GM12878 (cell line): ENCODE data around the gene CRYGS. TPM values are rescaled to one million over a fixed set of nuclear protein-coding genes. Genes with fewer than 3 reads are reported as not detected.

Experiments used
- ATAC-seq: fragments of 200-7000 bp; cut with Tn5 transposase; 3 replicates; pipeline ENCODE4 v1.9.1; 2020; ENCODE audit warnings: mild to moderate bottlenecking, moderate library complexity
- BruUV-seq: library from RNA; stranded (reverse); fragments of 400-500 nt; replicated peaks from 2 replicates; lab custom pipeline; 2021; lab: Mats Ljungman, UMichigan
- CTCF ChIA-PET: fragments of 300-600 bp; sonication (Branson Sonifier 250); formaldehyde crosslinking; extraction: SDS; loops from one replicate; lab custom pipeline; 2021; ENCODE audit warnings: inconsistent platforms; lab: Yijun Ruan, JAX
- POLR2A ChIA-PET: fragments of 350-600 bp; formaldehyde crosslinking; extraction: SDS; loops from one replicate; lab custom pipeline; 2021; ENCODE audit warnings: inconsistent platforms; lab: Charles Lee
- RAD21 ChIA-PET: fragments of 300-600 bp; sonication (Branson Sonifier 250); formaldehyde crosslinking; loops from one replicate; lab custom pipeline; 2023; ENCODE audit warnings: antibody characterized with exemption; ENCODE audit not compliant: unreplicated experiment; lab: Charles Lee
- SMC1A ChIA-PET: fragments of 300-600 bp; sonication (Branson Sonifier 250); formaldehyde crosslinking; loops from one replicate; lab custom pipeline; 2023; ENCODE audit not compliant: unreplicated experiment, uncharacterized antibody; lab: Charles Lee
- DNase-seq: peaks from one replicate; pipeline ENCODE4 v3.0.0-alpha.2; 2011; ENCODE audit warnings: low read depth, low spot score
- FAIRE-seq: peaks from 3 replicates; lab custom pipeline; 2011; peaks lifted over from hg19 to GRCh38; lab: Jason Lieb, UNC
- H2AFZ ChIP-seq: 2 replicates; pipeline ENCODE4 v1.6.0; 2011; ENCODE audit warnings: low read depth, low read length, control low read depth; ENCODE audit not compliant: control insufficient read depth
- H3K27ac ChIP-seq: 2 replicates; pipeline ENCODE4 v1.5.1; 2011; ENCODE audit warnings: control low read depth; ENCODE audit not compliant: control insufficient read depth, insufficient read depth
- H3K27me3 ChIP-seq, 2 experiments: replicated peaks in 1 of 2; 2 replicates each; pipeline versions ENCODE4 v1.6.0 to v1.6.1; 2011; ENCODE audit warnings: low read length in 1 of 2; ENCODE audit not compliant: control insufficient read depth in 2 of 2, insufficient read depth in 2 of 2
- H3K36me3 ChIP-seq, 2 experiments: 2 replicates each; pipeline ENCODE4 v1.5.1; 2011; ENCODE audit warnings: low read length in 1 of 2; ENCODE audit not compliant: control insufficient read depth in 2 of 2, insufficient read depth in 2 of 2
- H3K4me1 ChIP-seq: 2 replicates; pipeline ENCODE4 v1.6.1; 2011; ENCODE audit warnings: mild to moderate bottlenecking, low read length, moderate library complexity, mixed read lengths; ENCODE audit not compliant: control insufficient read depth, insufficient read depth
- H3K4me2 ChIP-seq: 2 replicates; pipeline ENCODE4 v1.6.0; 2011; ENCODE audit warnings: control low read depth; ENCODE audit not compliant: control insufficient read depth, insufficient read depth
- H3K4me3 ChIP-seq: fragments of 200-600 bp; sonication (generic); 2 replicates; pipeline ENCODE4 v1.5.1; 2016
- H3K79me2 ChIP-seq: 2 replicates; pipeline ENCODE4 v1.6.0; 2011; ENCODE audit warnings: low read length; ENCODE audit not compliant: control insufficient read depth, insufficient read depth
- H3K9ac ChIP-seq: 2 replicates; pipeline ENCODE4 v1.8.0; 2011; ENCODE audit warnings: low read length, control low read depth, mixed read lengths; ENCODE audit not compliant: control insufficient read depth, insufficient read depth
- H3K9me3 ChIP-seq: replicated peaks from 3 replicates; pipeline ENCODE4 v1.5.1; 2011; ENCODE audit warnings: mild to moderate bottlenecking, low read length; ENCODE audit not compliant: control insufficient read depth, insufficient read depth
- H4K20me1 ChIP-seq: 2 replicates; pipeline ENCODE4 v1.6.0; 2011; ENCODE audit not compliant: control insufficient read depth, insufficient read depth
- CBFB ChIP-seq: IDR thresholded peaks from 2 replicates; pipeline ENCODE4 v1.6.1; 2016; ENCODE audit warnings: antibody characterized with exemption, low read depth
- CREM ChIP-seq: IDR thresholded peaks from 2 replicates; pipeline ENCODE4 v1.6.1; 2014; ENCODE audit warnings: antibody characterized with exemption, low read depth
- HDAC6 ChIP-seq: fragments of 200-600 bp; sonication (generic); IDR thresholded peaks from one replicate; pipeline ENCODE4 v1.8.0; 2017; ENCODE audit warnings: antibody characterized with exemption; ENCODE audit not compliant: unreplicated experiment
- IKZF2 ChIP-seq, 2 experiments: fragments of 450-650 bp; IDR thresholded peaks; 2 replicates each; pipeline ENCODE4 v1.6.1; 2017; ENCODE audit warnings: mild to moderate bottlenecking in 2 of 2, moderate library complexity in 2 of 2
- MTA2 ChIP-seq: fragments of 450-650 bp; IDR thresholded peaks from 2 replicates; pipeline ENCODE4 v1.6.1; 2016; ENCODE audit warnings: low read depth, mild to moderate bottlenecking, moderate library complexity
- MYB ChIP-seq: fragments of 150-350 bp; IDR thresholded peaks from 2 replicates; pipeline ENCODE4 v1.6.1; 2014; ENCODE audit warnings: mild to moderate bottlenecking, low read depth, low read length, borderline replicate concordance
- NR2C1 ChIP-seq: fragments of 450-650 bp; IDR thresholded peaks from 2 replicates; pipeline ENCODE4 v1.6.1; 2017; ENCODE audit warnings: antibody characterized with exemption, mild to moderate bottlenecking, moderate library complexity
- NR2F1 ChIP-seq: fragments of 450-650 bp; conservative IDR thresholded peaks from 2 replicates; pipeline ENCODE4 v1.6.1; 2017; ENCODE audit warnings: mild to moderate bottlenecking
- POU2F2 ChIP-seq: IDR thresholded peaks from 3 replicates; pipeline ENCODE4 v1.6.1; 2011; ENCODE audit warnings: low read depth, mild to moderate bottlenecking, low read length, borderline replicate concordance
- RCOR1 ChIP-seq: conservative IDR thresholded peaks from 2 replicates; pipeline ENCODE4 v1.6.1; 2012; ENCODE audit warnings: low read depth, low read length, improper control_type of control experiment
- RELB ChIP-seq: fragments of 450-650 bp; IDR thresholded peaks from 2 replicates; pipeline ENCODE4 v1.6.1; 2017; ENCODE audit warnings: low read depth, mild to moderate bottlenecking, moderate library complexity
- RUNX3 ChIP-seq: IDR thresholded peaks from 2 replicates; pipeline ENCODE4 v1.6.1; 2012; ENCODE audit warnings: low read length, inconsistent platforms
- whole genome bisulfite sequencing: methylation state at CpG from one replicate; pipeline ENCODE4 v1.1.6; 2016; ENCODE audit warnings: low lambda C conversion rate; ENCODE audit not compliant: insufficient replicate concordance, insufficient coverage; ENCODE audit errors: missing lambda C conversion rate; 5-methylcytosine and 5-hydroxymethylcytosine counted together
- in situ Hi-C: fragments of 300-500 bp; cut with MboI; formaldehyde crosslinking; loops from 9 replicates; pipeline ENCODE4 v1.14.3; 2018; ENCODE audit warnings: mixed read lengths
- intact Hi-C: fragments of 100-400 bp; cut with micrococcal nuclease; formaldehyde crosslinking; loops from one replicate; pipeline ENCODE4 v1.14.2; 2022; ENCODE audit not compliant: unreplicated experiment
- polyA plus RNA-seq, 11 experiments: library from polyadenylated mRNA; depleted of rRNA in 4 of 11; unstranded in 6 of 11; stranded (reverse) in 5 of 11; fragments of >200 nt; fragmentation: Nextera tagmentation in 4 of 11; fragmentation: Illumina TruSeq in 1 of 11; extraction: Ambion mirVana in 4 of 11; extraction: Trizol in 1 of 11; gene quantifications; 1 replicate in 1 of 11; 2 replicates in 10 of 11; pipeline versions ENCODE4 v1.2.1 to v1.2.3, GENCODE V29; 2011 to 2016; ENCODE audit warnings: inconsistent platforms in 2 of 11, missing spikeins in 2 of 11, low read depth in 1 of 11
- total RNA-seq, 4 experiments: library from RNA; depleted of rRNA in 3 of 4; stranded (reverse); fragments of >200 nt in 3 of 4; fragmentation: Illumina TruSeq in 1 of 4; extraction: Trizol in 1 of 4; gene quantifications; 2 replicates each; pipeline versions ENCODE4 v1.2.1 to v1.2.3, GENCODE V29; 2013 to 2021

Gene CRYGS
- total and polyA plus RNA-seq, 10 of the 15 experiments (the other 5 are each of a cell fraction or from before 2014, with no cell fraction given): 1.1 to 6.0 (median 2.5) TPM

GRCh38 chr3:186525369-186526255, 18.6 kb downstream of the CRYGS start:
- CTCF ChIA-PET: interaction anchor here (1.0 to 14.1 kb wide), 6 partner anchors 12 to 542 kb away, joined by 3 to 282 read pairs (median 5); no protein-coding TSS in a partner anchor
- intact Hi-C loops: loop anchor here (10.0 kb wide), 1 partner anchor 499 kb away; no protein-coding TSS in a partner anchor
- Histone ChIP-seq H3K9ac (peak overlapping the region; percentile 45), H3K4me3 (no peak overlapping the region; the same call in 1 of the 2 replicates), H3K4me1 (peaks cover 49% of the 10 kb centered on the region), H3K9me3 (no peaks in the 10 kb centered on the region; the same call in 2 of the 3 replicates), H3K4me2 (peak overlapping the region; percentile 92), H3K27me3 (no peaks in the 10 kb centered on the region), H3K36me3 (no peaks in the 10 kb centered on the region; a peak in 1 of 4 replicates), H4K20me1 (no peaks in the 10 kb centered on the region), H3K79me2 (no peaks in the 10 kb centered on the region), H2AFZ (peak overlapping the region; percentile 48), H3K27ac (peak overlapping the region; percentile 66)
- peak; percentile 45; the same call in 1 of the 2 replicates for TF ChIP-seq NR2F1
- peak; percentile 10; the same call in 1 of the 3 replicates for TF ChIP-seq POU2F2
- peak; percentile 41; the same call in 1 of the 2 replicates for TF ChIP-seq RUNX3
- TF ChIP-seq CREM: 0 out of 2 replicates have a peak, but pooled peaks have one; percentile 11
- 0 out of 2 replicates have a peak, but pooled peaks have one; percentile 29 for TF ChIP-seq RELB
- TF ChIP-seq NR2C1: peak; percentile 61; the same call in 1 of the 2 replicates
- no peak for TF ChIP-seq HDAC6
- TF ChIP-seq IKZF2 (IDR thresholded peaks at IDR 0.05): peak in 1 of 2 experiments; percentile 34; a peak in 2 of 4 replicates
- no peak for TF ChIP-seq MYB
- no peak for TF ChIP-seq CBFB
- TF ChIP-seq RCOR1: no peak
- no peak for TF ChIP-seq MTA2
- WGBS: 27% methylated on average over 9 of the region's 9 CpGs
- RAD21 ChIA-PET: interaction anchor here (0.6 to 6.5 kb wide), 10 partner anchors 10 to 272 kb away, joined by 3 to 80 read pairs (median 4); no protein-coding TSS in a partner anchor
- POLR2A ChIA-PET: interaction anchor here (1.1 to 2.1 kb wide), 6 partner anchors 9 to 15 kb away, joined by 4 to 14 read pairs (median 8); no protein-coding TSS in a partner anchor
- in situ Hi-C loops: no loop called here
- DNase-seq (no peak), FAIRE-seq (no peak), ATAC-seq (peak; percentile 35)
- BruUV-seq: no TSS peak
- SMC1A ChIA-PET: interaction anchor here (0.9 to 15.9 kb wide), 8 partner anchors 9 to 272 kb away, joined by 3 to 429 read pairs (median 6); no protein-coding TSS in a partner anchor
